Caco-2 (cell line): ENCODE results near the gene MICAL3. TPM values are rescaled to one million over a fixed set of nuclear protein-coding genes. Genes with fewer than 3 reads are reported as not detected.
"Not testable (repeated sequence)": the region's sequence is repeated elsewhere in the genome, so short reads cannot be mapped to it uniquely, and the experiment has no call there.

Source experiments
- BruUV-seq: library from RNA; stranded (reverse); fragments of 400-500 nt; replicated peaks from 2 replicates; lab custom pipeline; 2021; lab: Mats Ljungman, UMichigan
- CTCF ChIA-PET: fragments of 300-600 bp; sonication (Branson Sonifier 250); formaldehyde crosslinking; loops from one replicate; lab custom pipeline; 2022; ENCODE audit warnings: antibody characterized with exemption; lab: Charles Lee
- POLR2A ChIA-PET: fragments of 300-600 bp; sonication (Branson Sonifier 250); formaldehyde crosslinking; loops from one replicate; lab custom pipeline; 2022; ENCODE audit warnings: antibody characterized with exemption; lab: Charles Lee
- DNase-seq, 2 experiments: peaks; one replicate each; pipeline versions ENCODE4 v3.0.0 to v3.0.0-alpha.2; 2020 to 2022
- H3K27me3 ChIP-seq: replicated peaks from 2 replicates; pipeline ENCODE4 v1.6.0; 2011; ENCODE audit warnings: low read length; ENCODE audit not compliant: control insufficient read depth, insufficient read depth
- H3K36me3 ChIP-seq: 2 replicates; pipeline ENCODE4 v1.5.1; 2011; ENCODE audit warnings: low read length; ENCODE audit not compliant: control insufficient read depth, insufficient read depth
- H3K4me1 ChIP-seq: fragments of 250-450 bp; sonication (Bioruptor Pico); 2 replicates; pipeline ENCODE4 v1.5.1; 2020; ENCODE audit warnings: mild to moderate bottlenecking
- H3K4me3 ChIP-seq: 2 replicates; pipeline ENCODE4 v1.5.1; 2011; ENCODE audit warnings: low read depth, mild to moderate bottlenecking, control low read depth, low read length
- H3K9me3 ChIP-seq: fragments of 250-450 bp; sonication (Bioruptor Pico); 2 replicates; pipeline ENCODE4 v1.5.1; 2020; ENCODE audit warnings: mild to moderate bottlenecking, moderate library complexity
- H3K27ac Mint-ChIP-seq: one replicate; pipeline ENCODE4 v1.8.0; 2022; ENCODE audit warnings: mixed read lengths; ENCODE audit not compliant: unreplicated experiment
- H3K27me3 Mint-ChIP-seq: one replicate; pipeline ENCODE4 v1.8.0; 2022; ENCODE audit warnings: mixed read lengths; ENCODE audit not compliant: insufficient read depth, unreplicated experiment
- H3K36me3 Mint-ChIP-seq: one replicate; pipeline ENCODE4 v1.8.0; 2022; ENCODE audit warnings: mild to moderate bottlenecking, mixed read lengths; ENCODE audit not compliant: insufficient read depth, unreplicated experiment
- H3K4me1 Mint-ChIP-seq: one replicate; pipeline ENCODE4 v1.8.0; 2022; ENCODE audit warnings: low read depth, mixed read lengths; ENCODE audit not compliant: unreplicated experiment
- H3K4me3 Mint-ChIP-seq: one replicate; pipeline ENCODE4 v1.8.0; 2022; ENCODE audit warnings: mild to moderate bottlenecking, moderate library complexity, mixed read lengths; ENCODE audit not compliant: unreplicated experiment
- H3K9me3 Mint-ChIP-seq: one replicate; pipeline ENCODE4 v1.8.0; 2022; ENCODE audit warnings: mixed read lengths; ENCODE audit not compliant: unreplicated experiment
- CTCF ChIP-seq, 2 experiments: fragments of 200-600 bp in 1 of 2; IDR thresholded peaks; 1 replicate in 1 of 2; 2 replicates in 1 of 2; pipeline versions ENCODE4 v1.5.1 to v1.8.0; 2011 to 2022; ENCODE audit warnings: antibody characterized with exemption in 1 of 2, control low read depth in 1 of 2, inconsistent platforms in 1 of 2, low read depth in 1 of 2, low read length in 1 of 2, mild to moderate bottlenecking in 1 of 2, moderate library complexity in 1 of 2; ENCODE audit not compliant: insufficient read depth in 1 of 2, severe bottlenecking in 1 of 2, unreplicated experiment in 1 of 2
- intact Hi-C: fragments of 100-400 bp; cut with micrococcal nuclease; formaldehyde crosslinking; loops from one replicate; pipeline ENCODE4 v1.10.0; 2022; ENCODE audit not compliant: unreplicated experiment
- total RNA-seq: library from RNA; stranded (reverse); gene quantifications from 2 replicates; pipeline ENCODE4 v1.2.3, GENCODE V29; 2022

The MICAL3 gene
- total RNA-seq, 1 experiment from 2014 or later: 65.6 TPM

- Mint-ChIP-seq H3K27me3 (no peaks in the 10 kb centered on the region), H3K36me3 (no peaks in the 10 kb centered on the region), H3K9me3 (peaks cover 10% of the 10 kb centered on the region), H3K4me3 (no peak overlapping the region), H3K4me1 (peaks cover 44% of the 10 kb centered on the region), H3K27ac (peak overlapping the region; percentile 23)
- DNase-seq: no peak
- POLR2A ChIA-PET: interaction anchor here (0.6 to 0.9 kb wide), 2 partner anchors 9 to 18 kb away, joined by 3 to 7 read pairs; no protein-coding TSS in a partner anchor
- intact Hi-C loops: no loop called here
- Histone ChIP-seq H3K4me3 (no peak overlapping the region), H3K4me1 (peaks cover 55% of the 10 kb centered on the region), H3K9me3 (no peaks in the 10 kb centered on the region), H3K27me3 (no peaks in the 10 kb centered on the region), H3K36me3 (no peaks in the 10 kb centered on the region)
- BruUV-seq: no TSS peak
- CTCF ChIA-PET: interaction anchor here (0.7 kb wide), 1 partner anchor 23 kb away, joined by 6 read pairs; no protein-coding TSS in a partner anchor
- no peak for TF ChIP-seq CTCF (IDR thresholded peaks at IDR 0.05; ENCODE audit: insufficient read depth in 1 of 2, low read depth in 1 of 2, low read length in 1 of 2, severe bottlenecking in 1 of 2, unreplicated experiment in 1 of 2)
These were observed 31.9 kb upstream of the MICAL3 start for GRCh38 chr22:18056161-18056666.

DNA sequence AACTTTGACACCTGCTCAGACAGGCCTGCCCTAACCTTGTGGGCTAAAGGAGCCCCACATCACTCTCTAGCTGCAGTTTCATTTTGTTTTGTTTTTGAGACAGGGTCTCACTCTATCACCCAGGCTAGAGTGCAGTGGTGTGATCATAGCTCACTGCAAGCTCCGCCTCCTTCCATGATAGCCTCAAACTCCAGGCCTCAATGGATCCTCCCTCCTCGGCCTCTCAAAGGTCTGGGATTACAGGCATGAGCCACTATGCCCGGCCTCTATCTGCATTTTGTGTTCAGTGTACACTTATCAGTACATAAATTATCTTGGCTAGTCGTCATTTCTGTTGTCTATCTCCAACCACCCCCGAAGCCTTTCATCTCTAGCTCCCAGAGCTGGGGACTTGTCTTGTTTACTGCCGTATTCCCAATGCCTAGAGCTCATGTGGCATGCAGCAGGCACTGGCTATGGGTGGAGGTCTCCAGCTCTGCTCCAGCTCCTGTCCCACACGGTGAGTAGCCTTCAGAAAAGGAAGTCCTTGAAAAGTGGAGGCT is 31.3 kb upstream of the MICAL3 start:
- CTCF ChIA-PET: no interaction called here
- Histone ChIP-seq H3K27me3 (no peaks in the 10 kb centered on the region), H3K9me3 (no peaks in the 10 kb centered on the region), H3K4me3 (no peak overlapping the region), H3K36me3 (no peaks in the 10 kb centered on the region), H3K4me1 (peaks cover 50% of the 10 kb centered on the region)
- Mint-ChIP-seq H3K27ac (peak overlapping the region; percentile 23), H3K4me3 (no peak overlapping the region), H3K9me3 (peaks cover 10% of the 10 kb centered on the region), H3K27me3 (no peaks in the 10 kb centered on the region), H3K36me3 (no peaks in the 10 kb centered on the region), H3K4me1 (peaks cover 44% of the 10 kb centered on the region)
- TF ChIP-seq CTCF (IDR thresholded peaks at IDR 0.05; ENCODE audit: insufficient read depth in 1 of 2, low read depth in 1 of 2, low read length in 1 of 2, severe bottlenecking in 1 of 2, unreplicated experiment in 1 of 2): no peak
- POLR2A ChIA-PET: interaction anchor here (0.6 kb wide), 1 partner anchor 17 kb away, joined by 7 read pairs; no protein-coding TSS in a partner anchor
- intact Hi-C loops: no loop called here
- DNase-seq: no peak
- BruUV-seq: no TSS peak

DNA sequence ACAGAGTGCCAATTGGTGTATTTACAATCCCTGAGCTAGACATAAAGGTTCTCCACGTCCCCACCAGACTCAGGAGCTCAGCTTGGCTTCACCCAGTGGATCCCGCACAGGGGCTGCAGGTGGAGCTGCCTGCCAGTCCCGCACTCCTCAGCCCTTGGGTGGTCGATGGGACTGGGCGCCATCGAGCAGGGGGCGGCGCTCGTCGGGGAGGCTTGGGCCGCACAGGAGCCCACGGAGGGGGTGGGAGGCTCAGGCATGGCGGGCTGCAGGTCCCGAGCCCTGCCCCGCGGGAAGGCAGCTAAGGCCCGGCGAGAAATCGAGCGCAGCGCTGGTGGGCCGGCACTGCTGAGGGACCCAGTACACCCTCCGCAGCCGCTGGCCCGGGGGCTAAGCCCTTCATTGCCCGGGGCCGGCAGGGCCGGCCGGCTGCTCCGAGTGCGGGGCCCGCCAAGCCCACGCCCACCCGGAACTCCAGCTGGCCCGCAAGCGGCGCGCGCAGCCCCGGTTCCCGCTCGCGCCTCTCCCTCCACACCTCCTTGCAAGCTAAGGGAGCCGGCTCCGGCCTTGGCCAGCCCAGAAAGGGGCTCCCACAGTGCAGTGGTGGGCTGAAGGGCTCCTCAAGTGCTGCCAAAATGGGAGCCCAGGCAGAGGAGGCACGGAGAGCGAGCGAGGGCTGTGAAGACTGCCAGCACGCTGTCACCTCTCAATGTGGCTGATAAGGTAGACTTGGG is 29.0 kb upstream of the MICAL3 start:
- H3K36me3 Mint-ChIP-seq, H3K27me3 ChIP-seq, DNase-seq, H3K36me3 ChIP-seq, H3K27me3 Mint-ChIP-seq, intact Hi-C loops, H3K4me3 Mint-ChIP-seq, H3K9me3 ChIP-seq, POLR2A ChIA-PET, BruUV-seq, CTCF ChIA-PET, H3K9me3 Mint-ChIP-seq, H3K4me3 ChIP-seq: not testable (repeated sequence)
- peaks cover 43% of the 10 kb centered on the region for H3K4me1 ChIP-seq
- Mint-ChIP-seq H3K4me1 (peaks cover 38% of the 10 kb centered on the region), H3K27ac (peak overlapping the region; percentile 25)

- H3K4me3 ChIP-seq, H3K9me3 Mint-ChIP-seq, intact Hi-C loops, H3K27me3 ChIP-seq, H3K4me3 Mint-ChIP-seq, H3K27ac Mint-ChIP-seq, H3K27me3 Mint-ChIP-seq, DNase-seq, H3K36me3 ChIP-seq, CTCF ChIA-PET, BruUV-seq, H3K9me3 ChIP-seq, H3K36me3 Mint-ChIP-seq: not testable (repeated sequence)
- peaks cover 23% of the 10 kb centered on the region for H3K4me1 ChIP-seq
- POLR2A ChIA-PET: interaction anchor here (0.7 kb wide), 1 partner anchor 11 kb away, joined by 11 read pairs; no protein-coding TSS in a partner anchor
- peaks cover 27% of the 10 kb centered on the region for H3K4me1 Mint-ChIP-seq
These were observed 26.8 kb upstream of the MICAL3 start for GRCh38 chr22:18051113-18051512.
